GM21786 (cell line): Measurements from ENCODE around the gene VSTM5.
A peak's percentile ranks its signal among the peaks of the same experiment; 100 is the strongest.
"Not testable (repeated sequence)": the region's sequence is repeated elsewhere in the genome, so short reads cannot be mapped to it uniquely, and the experiment has no call there.

Experiments used
- ATAC-seq: cut with Tn5 transposase; IDR thresholded peaks from one replicate; pipeline ENCODE4 v1.9.1; 2021; ENCODE audit not compliant: unreplicated experiment

Gene VSTM5

GRCh38 chr11:93801366-93801765 lies 49.1 kb downstream of the VSTM5 start:
- ATAC-seq, result no peak

GRCh38 chr11:93796441-93797231 lies 53.8 kb downstream of the VSTM5 start:
- ATAC-seq, result no peak

DNA sequence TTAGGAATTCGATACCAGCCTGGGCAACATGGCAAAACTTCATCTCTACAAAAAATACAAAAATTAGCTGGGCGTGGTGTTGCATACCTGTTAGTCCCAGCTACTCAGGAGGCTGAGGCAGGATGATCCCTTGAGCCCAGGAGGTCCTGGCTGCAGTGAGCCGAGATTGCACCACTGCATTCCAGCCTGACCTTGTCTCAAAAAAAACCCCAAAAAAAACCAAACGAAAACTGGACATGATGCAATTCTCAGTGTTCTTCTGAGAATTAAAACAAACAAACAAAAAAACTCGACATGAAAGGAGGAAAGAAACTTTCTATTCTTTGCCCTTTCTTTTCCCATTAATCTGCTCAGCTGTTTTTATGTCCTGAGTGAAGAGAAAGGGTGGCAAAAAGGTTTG lies 58.9 kb downstream of the VSTM5 start:
- ATAC-seq, result no peak

DNA sequence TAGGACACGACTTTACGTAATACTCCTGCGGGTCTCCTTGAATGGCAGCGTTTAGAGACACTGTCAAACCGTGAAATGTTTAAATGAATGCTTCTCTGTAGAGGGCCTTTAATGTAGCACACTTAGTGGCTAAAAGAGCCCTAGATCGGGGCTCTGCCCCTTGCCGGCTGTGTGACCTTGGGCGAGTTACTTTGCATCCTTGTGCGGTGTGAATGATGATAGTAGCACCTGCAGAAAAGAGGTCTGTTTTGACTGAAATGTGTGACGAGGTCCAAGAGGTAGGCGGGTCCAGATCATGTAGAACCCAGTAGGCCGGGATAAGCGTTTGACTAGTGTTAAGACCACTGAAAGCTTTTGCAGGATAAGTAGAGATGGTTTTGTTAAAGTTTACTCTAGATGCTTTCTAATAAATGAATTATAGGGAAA lies 65.5 kb downstream of the VSTM5 start:
- peak; percentile 18 for ATAC-seq

DNA sequence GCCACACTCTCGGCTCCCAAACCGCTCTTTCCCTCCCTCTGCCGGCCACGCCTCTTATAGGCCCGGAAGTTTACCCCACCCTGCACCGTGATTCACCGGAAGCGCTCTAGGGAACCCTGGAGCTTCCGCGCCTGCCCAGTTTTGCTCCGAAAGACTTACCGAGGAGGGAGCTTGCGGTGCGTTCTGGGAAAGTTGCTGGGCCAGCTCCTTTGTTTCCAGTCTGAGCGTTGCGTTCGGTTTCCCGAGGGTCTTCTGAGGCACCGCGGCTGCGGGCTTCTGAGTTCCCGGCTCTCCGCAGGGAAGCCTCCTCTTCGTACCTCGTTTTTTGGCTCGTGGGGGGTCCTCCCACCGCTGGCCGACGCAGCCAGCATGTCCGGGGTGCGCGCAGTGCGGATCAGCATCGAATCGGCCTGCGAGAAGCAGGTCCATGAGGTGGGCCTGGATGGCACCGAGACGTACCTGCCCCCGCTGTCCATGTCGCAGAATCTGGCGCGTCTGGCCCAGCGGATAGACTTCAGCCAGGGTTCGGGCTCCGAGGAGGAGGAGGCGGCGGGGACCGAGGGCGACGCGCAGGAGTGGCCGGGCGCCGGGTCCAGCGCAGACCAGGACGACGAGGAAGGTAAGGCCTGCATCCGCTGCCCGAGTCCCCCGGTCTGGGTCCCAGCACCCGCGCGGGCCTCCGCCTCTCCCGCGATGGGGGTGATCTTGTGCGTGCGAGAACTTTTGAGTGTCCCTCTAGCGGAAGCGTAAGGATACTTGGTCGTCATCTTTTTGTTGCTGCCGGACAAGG lies 66.1 kb downstream of the VSTM5 start, which contains the start of gene MED17:
Gene MED17 (plus strand): TSS at position 138 of the 790 bp plus-strand sequence. CDS start 232 bp downstream, at position 370.
- peak; percentile 97 for ATAC-seq

GRCh38 chr11:93783765-93784144 lies 66.7 kb downstream of the VSTM5 start:
- peak; percentile 47 for ATAC-seq

- ATAC-seq, result no peak
These were observed 67.1 kb downstream of the VSTM5 start for GRCh38 chr11:93783362-93783761.

- no peak for ATAC-seq
These were observed 75.1 kb downstream of the VSTM5 start for GRCh38 chr11:93775289-93775688.

DNA sequence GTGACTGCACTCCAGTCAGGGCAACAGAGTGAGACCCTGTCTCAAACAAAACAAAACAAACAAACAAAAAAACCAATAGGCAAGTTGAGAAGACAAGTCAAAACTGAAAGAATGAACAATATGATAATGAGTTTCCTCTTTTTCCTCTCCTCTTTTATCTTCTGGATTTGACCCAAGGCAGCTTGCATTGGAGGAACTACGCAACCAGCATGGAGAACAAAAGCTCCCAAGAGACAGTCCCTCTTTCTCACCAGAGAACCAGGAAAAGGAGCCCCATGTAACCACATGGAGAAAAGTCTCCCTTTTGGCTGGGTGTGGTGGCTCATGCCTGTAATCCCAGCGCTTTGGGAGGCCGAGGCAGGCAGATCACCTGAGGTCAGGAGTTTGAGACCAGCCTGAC lies 75.9 kb downstream of the VSTM5 start:
- not testable (repeated sequence) for ATAC-seq

- no peak for ATAC-seq
These were observed 76.7 kb downstream of the VSTM5 start for GRCh38 chr11:93773601-93774200.

DNA sequence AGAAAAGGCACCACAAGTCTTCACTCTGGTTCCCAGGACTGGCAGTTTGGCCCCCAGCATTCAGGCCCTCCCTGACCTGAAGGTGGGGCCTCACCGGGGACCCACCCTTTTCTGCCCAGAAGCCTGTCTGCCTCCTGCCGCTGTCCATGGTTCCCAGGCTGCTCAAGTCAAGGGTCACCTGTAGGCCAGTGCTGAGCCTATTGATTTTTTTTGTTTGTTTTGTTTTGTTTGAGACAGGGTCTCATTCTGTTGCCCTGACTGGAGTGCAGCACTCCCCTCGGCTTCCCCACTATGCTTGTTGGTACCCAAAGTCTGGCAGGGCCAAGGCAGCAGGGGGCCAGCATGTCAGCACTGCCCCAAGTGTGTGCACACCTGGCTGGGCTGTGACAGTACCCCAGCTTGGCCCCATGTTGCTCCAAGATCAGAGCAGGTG lies 77.4 kb downstream of the VSTM5 start:
- ATAC-seq, result no peak

GRCh38 chr11:93772123-93772522 lies 78.3 kb downstream of the VSTM5 start:
- ATAC-seq, result no peak

- ATAC-seq, result no peak
These were observed 80.3 kb downstream of the VSTM5 start for GRCh38 chr11:93770160-93770559.
